MM.1S (cell line): Measurements from ENCODE around the gene KTN1.

Experiments used
- CTCF ChIP-seq: fragments of 300-600 bp; sonication (generic); IDR thresholded peaks from 2 replicates; pipeline ENCODE4 v1.5.1; 2016; ENCODE audit warnings: antibody characterized with exemption, low read length, mixed read lengths
- EZH2phosphoT487 ChIP-seq: fragments of 300-600 bp; sonication (generic); IDR thresholded peaks from 2 replicates; pipeline ENCODE4 v1.6.1; 2018; ENCODE audit warnings: antibody characterized with exemption, low read length

DNA sequence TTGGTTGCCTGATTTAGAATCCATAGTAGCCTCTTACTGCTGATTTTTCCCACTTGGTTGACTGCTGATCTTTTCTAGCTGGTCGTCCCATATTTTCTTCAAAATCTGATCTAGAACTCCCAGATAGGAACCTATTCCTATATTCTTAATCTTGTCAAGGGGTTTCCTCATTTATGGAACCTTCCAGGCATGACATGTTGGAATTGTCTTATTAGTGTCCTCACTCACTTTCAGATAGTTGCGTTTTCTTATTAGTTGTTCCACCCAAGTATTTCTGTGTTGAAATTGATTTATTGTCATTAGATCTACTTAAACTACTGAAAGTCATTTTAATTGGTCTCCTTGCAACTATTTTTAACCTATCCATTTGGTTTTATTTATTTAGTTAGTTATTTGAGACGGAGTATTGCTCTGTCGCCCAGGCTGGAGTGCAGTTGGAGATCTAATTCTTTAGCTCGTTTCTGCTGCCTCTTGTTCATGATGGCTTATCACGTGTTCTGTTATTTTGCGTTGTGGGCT lies 25.0 kb downstream of the KTN1 start:
- TF ChIP-seq CTCF = no peak
- no peak for TF ChIP-seq EZH2phosphoT487
